AG10803 (cell line): Measurements from ENCODE around the gene C1orf159.
"Not testable (repeated sequence)": the region's sequence is repeated elsewhere in the genome, so short reads cannot be mapped to it uniquely, and the experiment has no call there.

ENCODE experiments used
- DNase-seq: peaks from one replicate; pipeline ENCODE4 v3.0.0; 2010; ENCODE audit warnings: low read depth
- H3K4me3 ChIP-seq: 2 replicates; pipeline ENCODE4 v1.5.1; 2011; ENCODE audit warnings: mild to moderate bottlenecking, low read length, control low read depth
- CTCF ChIP-seq: conservative IDR thresholded peaks from 2 replicates; pipeline ENCODE4 v1.5.1; 2011; ENCODE audit warnings: mild to moderate bottlenecking, low read length, control low read depth, inconsistent platforms

C1orf159 gene

GRCh38 chr1:1067860-1068516 is 47.9 kb downstream of the C1orf159 start:
- DNase-seq: no peak
- no peak overlapping the region for H3K4me3 ChIP-seq

GRCh38 chr1:1067284-1067859 is 48.5 kb downstream of the C1orf159 start:
- H3K4me3 ChIP-seq: no peak overlapping the region
- DNase-seq: no peak
- no peak for TF ChIP-seq CTCF

More at GRCh38 chr1:1067860-1068516, 47.9 kb downstream of the C1orf159 start:
- no peak for TF ChIP-seq CTCF

GRCh38 chr1:1066403-1067283 is 49.2 kb downstream of the C1orf159 start:
- DNase-seq: no peak
- no peak for TF ChIP-seq CTCF

GRCh38 chr1:1065940-1066304 is 50.0 kb downstream of the C1orf159 start:
- H3K4me3 ChIP-seq, DNase-seq: not testable (repeated sequence)

More at GRCh38 chr1:1066403-1067283, 49.2 kb downstream of the C1orf159 start:
- H3K4me3 ChIP-seq: no peak overlapping the region

- DNase-seq: no peak
- no peak for TF ChIP-seq CTCF
- no peak overlapping the region for H3K4me3 ChIP-seq
Observed at GRCh38 chr1:1065265-1065939, 50.5 kb downstream of the C1orf159 start.

GRCh38 chr1:1063945-1064831 is 51.7 kb downstream of the C1orf159 start:
- peak; percentile 61 for TF ChIP-seq CTCF
- H3K4me3 ChIP-seq: no peak overlapping the region
- peak; percentile 37 for DNase-seq
